ENCODE results near the gene AP3S2.

- no peak for TF ChIP-seq CTCF (IDR thresholded peaks at IDR 0.05)
- TF ChIP-seq POLR2A (IDR thresholded peaks at IDR 0.05): no peak
These were observed 84.6 kb downstream of the AP3S2 start for GRCh38 chr15:89809093-89809786.

Data from transverse colon (tissue), 3 donors.